ES-I3 (cell line): Measurements from ENCODE around the gene INTS4.
A peak's percentile ranks its signal among the peaks of the same experiment; 100 is the strongest.
"Not testable (repeated sequence)": the region's sequence is repeated elsewhere in the genome, so short reads cannot be mapped to it uniquely, and the experiment has no call there.

Experiments used
- H3K36me3 ChIP-seq: 2 replicates; pipeline ENCODE4 v1.6.1; 2013; ENCODE audit warnings: mild to moderate bottlenecking, low read length, control low read depth, moderate library complexity; ENCODE audit not compliant: insufficient read depth
- H3K4me1 ChIP-seq: 2 replicates; pipeline ENCODE4 v1.6.1; 2013; ENCODE audit warnings: mild to moderate bottlenecking, control low read depth, low read length; ENCODE audit not compliant: insufficient read depth
- H3K9ac ChIP-seq: 2 replicates; pipeline ENCODE4 v1.6.1; 2013; ENCODE audit warnings: low read depth, mild to moderate bottlenecking, low read length, moderate library complexity
- H3K9me3 ChIP-seq: 2 replicates; pipeline ENCODE4 v1.6.1; 2013; ENCODE audit warnings: mild to moderate bottlenecking, low read length, moderate library complexity; ENCODE audit not compliant: control insufficient read depth, insufficient read depth

The INTS4 gene

DNA sequence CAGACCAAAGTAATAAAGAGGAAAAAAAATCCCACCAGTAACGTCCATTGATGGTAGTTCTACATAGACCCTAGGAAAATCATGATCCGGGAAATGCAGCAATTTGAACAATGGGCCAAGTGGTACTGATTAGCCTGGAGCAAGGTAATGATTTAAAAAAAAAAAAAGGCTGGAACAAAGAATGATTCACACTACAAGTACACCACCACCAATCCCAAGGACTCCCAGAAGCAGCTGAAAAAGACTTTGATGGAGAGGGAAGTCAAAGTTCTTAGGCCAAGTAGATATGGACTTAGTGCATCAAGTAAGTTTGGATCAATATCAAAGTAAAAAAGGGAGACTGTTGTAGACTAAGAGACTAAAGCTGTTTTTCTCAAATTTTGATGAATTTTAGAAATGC, 16.8 kb upstream of the INTS4 start:
- Histone ChIP-seq H3K9me3 (no peaks in the 10 kb centered on the region), H3K4me1 (no peaks in the 10 kb centered on the region), H3K9ac (no peak overlapping the region), H3K36me3 (no peaks in the 10 kb centered on the region; the same call in 1 of the 2 replicates)

DNA sequence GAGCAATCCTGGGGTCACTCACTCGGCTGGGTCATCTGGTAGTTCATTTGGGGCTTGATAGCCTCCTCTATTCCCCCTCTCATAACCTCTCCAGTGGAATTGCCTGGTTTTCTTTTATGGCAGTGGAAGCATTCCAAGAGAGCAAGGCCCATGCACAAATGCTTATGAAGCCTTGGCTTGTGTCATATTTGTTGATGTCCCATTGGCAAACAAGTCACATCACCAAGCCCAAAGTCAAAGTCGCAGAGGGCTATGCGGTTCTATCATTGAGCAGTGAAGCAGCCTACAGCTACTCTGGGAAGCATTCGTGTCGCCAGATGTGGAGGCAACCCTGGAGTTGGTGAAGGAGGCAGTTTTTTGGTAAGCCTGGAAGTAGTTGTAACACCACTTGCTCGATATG, 16.3 kb upstream of the INTS4 start:
- Histone ChIP-seq H3K36me3 (no peaks in the 10 kb centered on the region; the same call in 1 of the 2 replicates), H3K9ac (no peak overlapping the region), H3K9me3 (no peaks in the 10 kb centered on the region), H3K4me1 (no peaks in the 10 kb centered on the region)

DNA sequence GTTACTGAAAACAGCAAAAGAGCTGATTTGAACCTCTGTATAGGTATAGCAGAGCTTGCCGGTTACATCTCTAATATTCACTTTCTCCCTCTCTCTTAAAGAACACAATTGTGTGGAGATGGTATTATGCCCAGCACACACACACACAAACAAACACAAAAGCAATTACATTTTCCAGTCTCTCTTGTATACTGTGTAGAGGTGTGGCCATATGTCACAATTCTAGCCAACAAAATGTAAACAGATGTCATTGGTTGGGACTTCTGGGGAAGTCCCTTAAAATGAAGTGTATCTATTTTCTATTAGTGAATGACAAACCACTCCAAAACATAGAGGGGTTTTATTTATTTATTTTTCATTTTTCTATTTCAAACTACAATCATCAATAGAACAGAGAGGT, 15.8 kb upstream of the INTS4 start:
- Histone ChIP-seq H3K9ac (no peak overlapping the region), H3K36me3 (no peaks in the 10 kb centered on the region), H3K9me3 (no peaks in the 10 kb centered on the region), H3K4me1 (no peaks in the 10 kb centered on the region)

DNA sequence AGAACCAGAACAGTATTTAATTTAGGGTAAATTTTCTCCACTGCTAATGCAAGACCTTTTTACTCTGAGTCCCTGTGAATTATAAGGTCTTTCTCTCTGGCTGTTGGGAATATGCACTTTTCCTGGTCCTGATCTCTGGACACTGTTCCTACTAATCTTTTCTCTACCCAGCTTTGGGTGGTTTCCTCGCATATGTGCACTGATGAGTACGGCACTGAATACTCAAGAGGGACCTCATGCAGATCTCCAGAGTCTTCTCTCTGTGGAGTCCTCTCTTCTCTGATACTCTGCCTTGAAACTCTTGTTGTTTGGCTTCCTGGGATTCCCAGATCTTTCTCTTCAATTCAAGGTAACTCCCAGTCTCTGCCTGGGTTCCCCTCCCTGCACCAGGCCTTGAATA, 14.6 kb upstream of the INTS4 start:
- Histone ChIP-seq H3K9me3 (no peaks in the 10 kb centered on the region), H3K9ac (no peak overlapping the region), H3K4me1 (no peaks in the 10 kb centered on the region), H3K36me3 (no peaks in the 10 kb centered on the region)

DNA sequence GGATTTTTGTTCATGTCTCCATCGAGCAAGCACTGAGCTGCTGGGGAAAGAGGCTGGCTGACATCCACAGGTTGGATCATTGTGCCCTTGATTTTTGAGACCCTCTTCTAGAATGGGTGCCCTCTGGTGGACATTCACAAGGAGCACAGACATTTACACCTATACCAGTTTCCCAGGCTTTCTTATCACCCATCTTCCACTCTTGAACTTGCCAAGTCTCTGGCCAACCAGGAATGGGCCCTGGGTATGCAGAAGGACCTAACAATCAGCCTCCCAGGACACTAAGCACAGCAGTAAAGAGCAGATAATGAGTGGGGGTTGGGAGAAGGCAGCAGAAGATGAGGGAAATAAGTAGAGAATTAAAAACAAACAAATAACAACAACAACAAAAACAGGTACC, 5.7 kb upstream of the INTS4 start:
- H3K9ac ChIP-seq, result no peak overlapping the region

DNA sequence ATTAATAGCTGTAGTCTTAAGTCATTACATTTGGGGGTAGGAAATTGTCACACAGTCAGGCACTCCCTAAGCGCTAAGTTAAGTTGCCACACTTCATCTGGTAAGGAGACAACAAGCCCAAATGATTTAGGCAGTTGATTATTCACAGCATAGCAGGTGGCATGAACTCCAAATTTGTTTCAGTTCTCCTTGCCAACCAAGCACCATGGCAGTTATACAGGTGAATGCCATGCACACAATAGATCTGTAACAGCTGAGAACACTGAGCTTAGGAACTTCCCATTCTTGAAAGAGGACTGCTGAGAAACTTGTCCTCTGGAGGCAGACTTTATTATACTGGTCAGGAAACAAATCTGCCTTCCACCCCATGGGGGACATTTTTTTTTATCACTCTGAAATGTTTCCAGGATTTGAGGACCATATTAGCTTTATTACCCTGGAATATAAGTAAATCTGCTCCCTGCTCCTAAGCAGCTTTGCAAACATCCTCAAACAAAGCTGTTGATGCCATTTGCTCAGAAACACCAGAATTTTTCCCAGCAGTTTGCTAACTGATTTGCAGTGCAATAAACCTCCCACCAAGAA, 5.1 kb upstream of the INTS4 start:
- Histone ChIP-seq H3K4me1 (0 out of 2 replicates have a peak, but pooled peaks cover 3% of the 10 kb centered on the region), H3K9ac (no peak overlapping the region), H3K36me3 (no peaks in the 10 kb centered on the region), H3K9me3 (no peaks in the 10 kb centered on the region)

More for the DNA sequence above, 5.7 kb upstream of the INTS4 start:
- no peaks in the 10 kb centered on the region for H3K36me3 ChIP-seq
- 0 out of 2 replicates have a peak, but pooled peaks cover 3% of the 10 kb centered on the region for H3K4me1 ChIP-seq
- no peaks in the 10 kb centered on the region for H3K9me3 ChIP-seq

DNA sequence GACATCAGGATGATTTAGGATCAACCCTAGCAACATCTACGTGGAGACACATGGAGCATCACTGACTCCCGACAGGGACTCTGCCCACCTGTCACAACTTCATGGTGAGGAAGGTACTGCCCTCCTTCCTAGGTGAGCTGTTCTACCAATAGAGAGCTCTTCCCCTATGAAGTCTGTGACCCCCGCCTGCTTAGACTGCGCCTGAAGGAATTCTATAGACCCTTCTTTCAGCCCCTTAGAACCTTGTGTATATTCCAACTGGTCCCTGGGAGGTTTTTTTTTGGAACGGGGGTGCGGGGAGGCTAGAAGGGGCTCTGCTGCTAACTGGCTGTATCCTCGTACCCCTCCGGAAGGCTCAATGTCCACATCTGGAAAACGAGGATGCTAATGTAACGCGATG, 566 bp downstream of the INTS4 start:
- no peaks in the 10 kb centered on the region for H3K4me1 ChIP-seq
- no peaks in the 10 kb centered on the region for H3K9me3 ChIP-seq
- peak overlapping the region; percentile 81 for H3K9ac ChIP-seq
- no peaks in the 10 kb centered on the region for H3K36me3 ChIP-seq

DNA sequence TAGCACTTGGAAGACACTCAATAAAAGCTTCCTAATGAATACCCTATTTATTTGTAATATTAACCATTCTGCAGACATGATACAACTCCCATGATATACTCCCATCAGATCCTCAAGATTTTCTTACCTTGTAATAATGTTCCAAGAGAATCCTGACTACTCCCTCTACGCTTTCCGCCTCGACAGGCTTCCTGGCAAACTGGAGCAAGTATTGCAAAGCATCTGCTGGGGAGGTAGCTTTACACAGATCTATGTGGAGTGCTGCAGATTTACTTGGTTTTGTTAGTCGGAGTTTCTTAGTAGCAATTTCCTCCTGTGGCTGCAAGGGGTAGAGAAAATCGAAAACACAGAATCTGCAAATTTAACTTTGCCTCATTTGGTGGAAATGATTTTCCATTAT, 3.5 kb downstream of the INTS4 start:
- Histone ChIP-seq H3K4me1 (no peaks in the 10 kb centered on the region), H3K9me3 (no peaks in the 10 kb centered on the region), H3K9ac (no peak overlapping the region), H3K36me3 (no peaks in the 10 kb centered on the region)

DNA sequence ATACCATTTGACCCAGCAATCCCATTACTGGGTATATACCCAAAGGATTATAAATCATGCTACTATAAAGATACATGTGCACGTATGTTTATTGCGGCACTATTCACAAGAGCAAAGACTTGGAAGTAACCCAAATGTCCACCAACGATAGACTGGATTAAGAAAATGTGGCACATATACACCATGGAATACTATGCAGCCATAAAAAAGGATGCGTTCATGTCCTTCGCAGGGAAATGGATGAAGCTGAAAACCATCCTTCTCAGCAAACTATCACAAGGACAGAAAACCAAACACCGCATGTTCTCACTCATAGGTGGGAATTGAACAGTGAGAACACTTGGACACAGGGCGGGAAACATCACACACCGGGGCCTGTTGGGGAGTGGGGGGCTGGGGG, 8.0 kb downstream of the INTS4 start:
- not testable (repeated sequence) for H3K36me3 ChIP-seq, H3K4me1 ChIP-seq, H3K9ac ChIP-seq, H3K9me3 ChIP-seq

DNA sequence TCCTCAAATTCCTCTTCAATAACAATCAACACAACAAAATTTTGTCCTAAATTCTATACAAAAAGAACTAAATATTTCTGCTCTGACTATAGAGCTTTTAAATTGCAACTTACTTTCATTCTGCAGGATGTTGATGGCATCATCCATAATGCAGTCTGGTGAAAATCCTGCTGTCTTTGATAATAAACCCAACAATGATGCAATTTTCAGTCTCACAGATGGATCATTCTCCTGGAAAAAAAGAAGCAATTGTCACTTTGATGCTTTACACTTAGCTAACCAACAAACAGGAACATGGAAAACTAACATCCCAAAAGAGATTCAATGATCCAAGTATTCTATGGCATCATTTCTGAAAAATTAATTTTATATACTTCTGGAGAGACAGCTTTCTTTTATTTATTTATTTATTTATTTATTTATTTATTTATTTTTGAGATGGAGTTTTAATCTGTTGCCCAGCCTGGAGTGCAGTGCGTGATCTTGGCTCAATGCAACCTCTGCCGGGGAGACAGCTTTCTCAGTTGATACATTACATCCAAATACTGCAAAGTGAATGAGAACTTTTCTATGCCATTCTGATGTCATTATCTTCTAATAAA, 13.0 kb downstream of the INTS4 start:
- Histone ChIP-seq H3K36me3 (peaks cover 4% of the 10 kb centered on the region; the same call in 1 of the 2 replicates), H3K9ac (no peak overlapping the region), H3K4me1 (no peaks in the 10 kb centered on the region), H3K9me3 (no peaks in the 10 kb centered on the region)

DNA sequence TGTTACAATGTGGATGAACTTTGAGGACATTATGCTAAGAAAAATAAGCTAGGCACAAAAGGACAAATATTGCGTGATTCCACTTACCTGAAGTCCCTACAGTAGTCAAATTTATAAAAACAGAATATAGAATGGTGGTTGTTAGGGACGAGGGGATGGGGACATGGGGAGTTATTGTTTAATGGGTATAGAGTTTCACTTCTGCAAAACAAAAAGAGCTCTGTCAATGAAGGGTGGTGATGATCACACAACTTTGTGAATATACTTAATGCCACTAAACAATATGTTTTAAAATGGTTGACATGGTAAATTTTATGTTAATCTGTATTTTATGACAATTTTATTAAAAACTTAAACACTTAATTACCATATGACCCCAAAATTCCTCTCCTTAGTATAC, 26.1 kb downstream of the INTS4 start:
- H3K36me3 ChIP-seq, result no peaks in the 10 kb centered on the region
- H3K4me1 ChIP-seq, result no peaks in the 10 kb centered on the region
- no peaks in the 10 kb centered on the region for H3K9me3 ChIP-seq
- H3K9ac ChIP-seq, result no peak overlapping the region

DNA sequence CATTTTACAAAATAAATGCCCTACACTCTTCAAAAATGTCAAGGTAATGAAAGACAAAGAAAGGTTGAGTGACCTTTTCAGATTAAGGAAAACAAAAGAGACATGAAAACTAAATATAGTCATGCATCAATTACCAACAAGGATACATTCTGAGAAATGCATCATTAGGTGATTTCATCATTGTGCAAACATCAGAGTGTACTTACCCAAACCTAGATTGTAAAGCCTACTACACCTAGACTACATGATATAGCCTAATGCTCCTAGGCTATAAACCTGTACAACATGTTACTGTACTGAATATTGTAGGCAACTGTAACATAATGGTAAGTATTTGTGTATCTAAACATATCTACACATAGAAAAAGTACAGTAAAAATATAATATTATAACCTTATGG, 26.7 kb downstream of the INTS4 start:
- Histone ChIP-seq H3K4me1 (no peaks in the 10 kb centered on the region), H3K9ac (no peak overlapping the region), H3K36me3 (no peaks in the 10 kb centered on the region), H3K9me3 (no peaks in the 10 kb centered on the region)

DNA sequence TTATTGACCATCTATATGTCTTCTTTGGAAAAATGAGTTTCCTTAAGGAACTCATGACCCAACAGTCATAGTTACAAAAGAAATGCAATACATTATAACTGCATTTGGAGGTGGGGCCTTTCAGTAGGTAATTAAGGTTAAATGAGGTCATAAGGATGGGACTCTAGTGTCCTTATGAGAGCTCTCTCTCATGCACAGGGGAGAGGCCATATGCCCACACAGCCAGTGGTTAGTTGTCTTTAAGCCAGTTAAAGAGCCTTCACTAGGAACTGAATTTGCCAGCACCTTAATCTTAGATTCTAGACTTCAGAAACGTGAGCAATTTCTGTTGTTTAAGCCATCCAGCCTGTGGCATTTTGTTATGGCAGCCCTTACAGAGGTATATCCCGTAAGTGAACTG, 27.3 kb downstream of the INTS4 start:
- no peaks in the 10 kb centered on the region for H3K4me1 ChIP-seq
- H3K36me3 ChIP-seq, result no peaks in the 10 kb centered on the region
- H3K9ac ChIP-seq, result no peak overlapping the region
- no peaks in the 10 kb centered on the region for H3K9me3 ChIP-seq

DNA sequence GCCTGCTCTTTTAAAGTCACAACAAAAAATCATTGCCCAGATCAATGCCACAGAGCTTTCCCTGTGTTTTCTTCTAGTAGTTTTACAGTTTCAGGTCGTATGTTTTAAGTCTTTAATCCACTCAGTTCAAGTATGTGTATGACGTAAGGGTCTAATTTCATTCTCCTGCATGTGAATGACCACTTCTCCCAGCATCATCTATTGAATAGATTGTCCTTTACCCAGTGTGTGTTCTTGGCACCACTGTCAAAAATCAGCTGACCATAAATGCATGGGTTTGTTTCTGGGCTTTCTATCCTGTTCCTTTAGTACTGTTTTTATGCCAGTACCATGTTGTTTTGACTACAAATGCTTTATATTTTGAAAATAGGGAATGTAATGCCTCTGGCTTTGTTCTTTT, 28.1 kb downstream of the INTS4 start:
- Histone ChIP-seq H3K4me1 (no peaks in the 10 kb centered on the region), H3K9me3 (no peaks in the 10 kb centered on the region), H3K36me3 (no peaks in the 10 kb centered on the region), H3K9ac (no peak overlapping the region)

DNA sequence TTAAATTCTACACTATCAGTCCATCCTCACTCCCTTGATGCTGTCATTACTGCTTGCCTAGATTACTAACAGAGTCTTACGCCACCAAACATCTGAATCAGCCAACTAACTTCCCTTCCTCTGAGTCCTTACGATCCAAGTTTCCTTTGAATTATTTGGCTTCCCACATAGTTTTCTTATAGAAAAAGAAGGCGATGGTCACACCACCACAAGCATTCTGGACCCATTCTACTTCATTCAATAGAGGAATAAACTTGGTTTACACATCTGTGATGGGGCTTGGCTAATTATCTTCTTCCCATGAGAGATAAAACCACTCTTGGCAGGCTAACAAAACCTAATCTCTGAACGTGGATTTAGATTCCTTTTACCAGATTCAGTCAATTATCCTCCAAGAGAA, 35.0 kb downstream of the INTS4 start:
- Histone ChIP-seq H3K4me1 (no peaks in the 10 kb centered on the region), H3K9ac (no peak overlapping the region), H3K36me3 (no peaks in the 10 kb centered on the region; the same call in 1 of the 2 replicates), H3K9me3 (no peaks in the 10 kb centered on the region)
